NOMO-1 treated with DMSO at 0.1 percent for 48 hours (cell line): ENCODE results near the gene KAZN.

Experiments
- DNase-seq: peaks from one replicate; lab custom pipeline; 2025; ENCODE audit not compliant: unreplicated experiment; lab: John Stamatoyannopoulos, UW

The KAZN gene

GRCh38 chr1:14585728-14586127 is 12.8 kb upstream of the KAZN start:
- DNase-seq: no peak

- DNase-seq: no peak
These were observed 7.9 kb upstream of the KAZN start for GRCh38 chr1:14590411-14591180.

GRCh38 chr1:14591600-14591999 is 6.9 kb upstream of the KAZN start:
- no peak for DNase-seq

GRCh38 chr1:14592004-14592631 is 6.4 kb upstream of the KAZN start:
- no peak for DNase-seq

GRCh38 chr1:14593302-14593701 is 5.2 kb upstream of the KAZN start:
- no peak for DNase-seq

- DNase-seq: no peak
These were observed 4.4 kb upstream of the KAZN start for GRCh38 chr1:14594045-14594444.

- no peak for DNase-seq
These were observed 1.9 kb upstream of the KAZN start for GRCh38 chr1:14596591-14596990.

- DNase-seq: no peak
These were observed 1.0 kb upstream of the KAZN start for GRCh38 chr1:14597343-14598006.

- no peak for DNase-seq
These were observed 433 bp upstream of the KAZN start for GRCh38 chr1:14598007-14598497.

GRCh38 chr1:14599183-14599791 is 802 bp downstream of the KAZN start:
- DNase-seq: no peak

GRCh38 chr1:14599800-14600199 is 1.3 kb downstream of the KAZN start:
- no peak for DNase-seq

- DNase-seq: no peak
These were observed 2.1 kb downstream of the KAZN start for GRCh38 chr1:14600405-14601112.

- no peak for DNase-seq
These were observed 3.7 kb downstream of the KAZN start for GRCh38 chr1:14602136-14602535.

- no peak for DNase-seq
These were observed 5.2 kb downstream of the KAZN start for GRCh38 chr1:14603645-14604044.

GRCh38 chr1:14604414-14604813 is 5.9 kb downstream of the KAZN start:
- no peak for DNase-seq

- DNase-seq: no peak
These were observed 7.5 kb downstream of the KAZN start for GRCh38 chr1:14605945-14606344.

- DNase-seq: no peak
These were observed 8.1 kb downstream of the KAZN start for GRCh38 chr1:14606632-14607031.

GRCh38 chr1:14607295-14607694 is 8.8 kb downstream of the KAZN start:
- no peak for DNase-seq

GRCh38 chr1:14608308-14608707 is 9.8 kb downstream of the KAZN start:
- DNase-seq: no peak

GRCh38 chr1:14610761-14611160 is 12.3 kb downstream of the KAZN start:
- DNase-seq: no peak

GRCh38 chr1:14611792-14612191 is 13.3 kb downstream of the KAZN start:
- peak; percentile 44 for DNase-seq
